ENCODE data around the gene DIO3. TPM values are rescaled to one million over a fixed set of nuclear protein-coding genes. Genes with fewer than 3 reads are reported as not detected.
"Not testable (repeated sequence)": the region's sequence is repeated elsewhere in the genome, so short reads cannot be mapped to it uniquely, and the experiment has no call there.

Gene DIO3
- total RNA-seq, 1 donor from 2014 or later, result not detected

- no peak for DNase-seq (ENCODE audit: low spot score)
- intact Hi-C loops (cut with DNase I), result no loop called here
Observed at GRCh38 chr14:101556566-101557320, 4.6 kb upstream of the DIO3 start.

DNA sequence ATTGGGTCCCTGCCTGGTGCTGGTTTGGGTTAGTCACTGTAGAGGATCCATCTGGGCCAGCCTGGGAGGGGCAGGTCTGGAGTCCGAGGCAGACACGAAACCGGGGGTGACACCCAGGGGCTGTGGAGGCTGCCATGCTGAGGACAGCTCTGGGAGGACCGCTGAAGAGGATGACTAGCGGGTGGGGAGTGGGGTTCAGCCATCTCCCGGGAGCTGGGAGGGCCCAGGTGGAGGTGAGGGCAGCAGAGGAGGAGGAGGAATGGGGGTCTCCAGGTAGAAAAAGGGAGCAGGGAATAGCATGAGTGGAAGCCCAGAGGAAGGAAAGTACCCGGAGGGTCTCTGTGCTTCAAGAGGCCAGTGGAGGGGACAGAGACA, 4.0 kb upstream of the DIO3 start:
- no peak for DNase-seq (ENCODE audit: low spot score)
- intact Hi-C loops (cut with DNase I), result no loop called here

DNA sequence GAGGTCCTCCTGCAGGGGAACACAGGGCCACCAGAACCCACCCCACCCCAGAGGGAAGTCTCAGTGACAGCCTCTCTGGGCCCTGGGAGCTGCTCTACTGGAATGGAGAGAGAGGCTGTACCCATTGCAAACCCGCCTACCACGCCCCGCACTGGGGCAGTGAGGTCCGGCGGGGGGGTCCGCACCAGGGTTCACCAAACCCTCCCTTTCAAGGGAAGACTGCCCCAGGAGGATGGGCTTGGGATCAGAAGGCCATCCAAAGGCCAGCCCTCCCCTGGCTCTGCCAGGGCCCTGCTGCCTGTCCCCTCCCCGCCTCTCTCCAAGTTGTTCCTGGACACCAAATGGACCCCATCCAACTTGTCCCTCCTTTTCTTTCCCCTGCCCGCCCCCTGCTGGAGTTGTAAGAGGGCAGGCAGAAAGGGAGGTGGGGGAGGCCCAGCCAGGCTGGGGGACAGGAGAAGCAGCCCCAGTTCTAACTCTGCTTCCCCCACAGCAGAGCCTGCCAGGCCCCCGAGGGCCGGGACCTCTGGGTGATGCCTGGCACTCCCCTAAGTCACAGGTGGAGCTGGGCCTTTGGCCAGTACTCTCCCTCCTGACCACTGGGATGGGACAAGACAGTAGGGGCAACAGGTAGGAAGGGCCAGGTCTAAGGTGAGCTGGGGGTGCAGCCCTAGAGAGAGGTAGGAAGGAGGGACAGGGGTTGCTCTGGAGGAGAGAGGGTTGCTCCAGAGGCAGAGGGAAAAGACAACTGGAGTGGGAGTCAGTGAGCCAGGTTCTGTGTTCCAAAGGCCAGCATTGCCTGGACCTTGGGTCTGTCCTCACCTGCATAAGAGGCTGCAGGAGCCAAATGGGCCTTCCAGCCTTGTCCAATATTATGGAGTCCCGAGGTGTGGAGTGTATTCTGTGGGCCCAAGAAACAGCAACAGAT, 3.2 kb upstream of the DIO3 start:
- DNase-seq (ENCODE audit: low spot score), result no peak
- intact Hi-C loops (cut with DNase I), result no loop called here

- intact Hi-C loops (cut with DNase I), result no loop called here
- DNase-seq (ENCODE audit: low spot score), result no peak
Observed at GRCh38 chr14:101558739-101559240, 2.5 kb upstream of the DIO3 start.

DNA sequence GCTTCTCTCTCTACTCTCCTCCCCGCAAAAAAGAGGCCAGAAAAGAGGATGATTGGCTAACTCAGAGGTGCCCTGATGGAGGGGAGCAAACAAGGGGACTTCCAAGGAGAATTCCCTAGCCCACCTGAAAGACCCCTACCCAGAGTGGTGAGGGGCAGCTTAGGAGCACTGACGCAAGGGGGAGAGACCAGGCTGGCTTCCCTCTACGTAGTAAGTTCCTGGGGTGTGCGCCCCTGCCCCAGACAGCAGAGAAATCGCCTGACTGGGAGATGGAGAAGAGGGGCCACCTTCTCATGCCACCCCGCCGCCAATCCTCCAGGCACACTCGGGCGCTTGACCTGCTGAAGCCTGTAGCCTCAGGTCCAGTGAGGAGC, 2.1 kb upstream of the DIO3 start:
- DNase-seq (ENCODE audit: low spot score), result no peak
- intact Hi-C loops (cut with DNase I), result no loop called here

DNA sequence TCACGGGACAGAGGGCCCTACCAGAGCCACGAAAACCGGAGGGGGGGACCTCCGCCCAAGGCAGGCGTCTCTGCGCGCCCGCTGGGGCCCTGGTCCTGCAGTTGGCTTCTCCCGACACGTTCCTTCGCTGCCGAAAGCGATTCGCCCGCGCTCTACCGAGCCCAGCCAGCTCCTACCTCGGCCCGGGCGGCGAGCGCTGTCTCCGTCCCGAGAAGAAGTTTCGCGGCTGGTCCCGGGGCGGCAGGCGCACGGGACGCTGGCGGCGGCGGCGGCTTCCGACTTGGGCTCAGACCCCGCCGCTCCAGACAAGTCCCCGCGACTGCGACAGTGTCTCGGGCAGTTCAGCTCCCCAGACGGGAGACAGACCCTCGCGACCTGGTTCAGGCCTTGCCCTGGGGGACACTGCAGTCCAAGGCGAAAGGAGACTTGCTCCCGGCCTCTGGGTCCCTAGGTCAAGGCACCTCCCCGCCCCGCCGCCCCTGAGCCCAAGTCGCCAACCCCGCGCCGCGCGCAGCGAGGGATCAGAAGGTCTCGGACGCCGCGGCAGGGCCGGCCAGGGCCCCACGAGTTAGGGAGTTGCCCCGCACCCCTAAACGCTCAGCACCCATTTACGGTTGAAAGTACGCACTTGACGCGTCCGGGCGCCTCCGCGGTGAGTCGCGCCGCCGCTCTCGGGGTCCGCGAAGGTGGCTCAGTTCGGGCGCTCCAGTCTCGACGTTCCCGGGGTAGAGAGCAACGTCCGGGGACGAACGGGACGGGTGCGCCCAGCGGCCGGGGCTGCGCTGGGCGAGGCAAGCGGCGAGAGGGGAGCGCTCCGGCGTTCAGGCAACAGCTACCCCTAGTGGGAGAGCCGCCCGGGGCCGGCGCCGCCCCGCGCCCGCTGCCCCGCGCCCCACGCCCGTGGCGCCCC, 1.4 kb upstream of the DIO3 start:
- no peak for DNase-seq (ENCODE audit: low spot score)
- intact Hi-C loops (cut with DNase I), result no loop called here

- DNase-seq (ENCODE audit: low spot score), result no peak
Observed at GRCh38 chr14:101560534-101561113, 671 bp upstream of the DIO3 start.

GRCh38 chr14:101561897-101562490, 699 bp downstream of the DIO3 start:
- no peak for DNase-seq (ENCODE audit: low spot score)
- intact Hi-C loops (cut with DNase I), result no loop called here

More at GRCh38 chr14:101560534-101561113, 671 bp upstream of the DIO3 start:
- intact Hi-C loops (cut with DNase I), result no loop called here

- intact Hi-C loops (cut with DNase I), result no loop called here
- no peak for DNase-seq (ENCODE audit: low spot score)
Observed at GRCh38 chr14:101562659-101563351, 1.5 kb downstream of the DIO3 start.

- DNase-seq (ENCODE audit: low spot score), result no peak
- intact Hi-C loops (cut with DNase I), result no loop called here
Observed at GRCh38 chr14:101563352-101563653, 2.0 kb downstream of the DIO3 start.

DNA sequence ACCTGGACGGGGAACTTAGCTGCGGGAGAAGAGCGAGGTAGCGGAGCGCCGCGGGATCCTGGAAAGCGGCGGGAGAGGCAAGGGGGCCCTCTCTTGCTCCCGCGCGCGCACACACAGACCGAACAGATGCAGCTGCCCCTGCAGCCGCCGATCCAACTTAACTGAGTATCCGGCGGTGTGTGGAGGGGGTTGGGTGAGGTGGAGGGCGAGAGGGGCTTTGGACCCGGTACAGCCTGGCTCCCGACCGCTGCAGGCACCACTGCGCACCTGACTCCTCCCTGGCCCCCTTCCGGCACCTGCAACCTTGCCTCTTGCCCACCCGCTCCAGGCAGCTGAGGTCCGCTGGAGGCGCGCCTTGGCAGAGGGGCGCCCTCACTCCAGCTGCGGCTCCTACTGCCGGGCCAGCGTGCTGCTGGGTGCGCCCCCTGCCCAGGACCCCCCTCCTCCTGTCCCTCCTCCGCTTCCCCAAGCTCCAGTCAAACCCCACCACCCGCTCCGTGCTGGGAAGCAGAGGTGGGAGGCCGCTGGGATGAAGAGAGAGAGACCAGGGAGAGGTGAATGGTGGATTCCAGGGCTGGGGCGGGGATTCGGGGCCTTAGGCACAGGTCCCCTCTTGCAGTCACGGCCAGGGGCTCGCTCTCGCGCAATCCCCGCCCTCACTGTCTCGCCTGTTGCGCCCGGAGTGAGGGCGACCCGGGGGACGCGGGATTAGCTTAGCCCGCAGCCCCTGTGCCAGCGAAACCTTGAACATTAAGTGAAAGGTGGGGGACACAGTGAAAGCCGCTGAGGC, 2.6 kb downstream of the DIO3 start:
- no peak for DNase-seq (ENCODE audit: low spot score)
- intact Hi-C loops (cut with DNase I), result no loop called here

GRCh38 chr14:101564444-101564776, 3.1 kb downstream of the DIO3 start:
- intact Hi-C loops (cut with DNase I), result no loop called here
- no peak for DNase-seq (ENCODE audit: low spot score)

DNA sequence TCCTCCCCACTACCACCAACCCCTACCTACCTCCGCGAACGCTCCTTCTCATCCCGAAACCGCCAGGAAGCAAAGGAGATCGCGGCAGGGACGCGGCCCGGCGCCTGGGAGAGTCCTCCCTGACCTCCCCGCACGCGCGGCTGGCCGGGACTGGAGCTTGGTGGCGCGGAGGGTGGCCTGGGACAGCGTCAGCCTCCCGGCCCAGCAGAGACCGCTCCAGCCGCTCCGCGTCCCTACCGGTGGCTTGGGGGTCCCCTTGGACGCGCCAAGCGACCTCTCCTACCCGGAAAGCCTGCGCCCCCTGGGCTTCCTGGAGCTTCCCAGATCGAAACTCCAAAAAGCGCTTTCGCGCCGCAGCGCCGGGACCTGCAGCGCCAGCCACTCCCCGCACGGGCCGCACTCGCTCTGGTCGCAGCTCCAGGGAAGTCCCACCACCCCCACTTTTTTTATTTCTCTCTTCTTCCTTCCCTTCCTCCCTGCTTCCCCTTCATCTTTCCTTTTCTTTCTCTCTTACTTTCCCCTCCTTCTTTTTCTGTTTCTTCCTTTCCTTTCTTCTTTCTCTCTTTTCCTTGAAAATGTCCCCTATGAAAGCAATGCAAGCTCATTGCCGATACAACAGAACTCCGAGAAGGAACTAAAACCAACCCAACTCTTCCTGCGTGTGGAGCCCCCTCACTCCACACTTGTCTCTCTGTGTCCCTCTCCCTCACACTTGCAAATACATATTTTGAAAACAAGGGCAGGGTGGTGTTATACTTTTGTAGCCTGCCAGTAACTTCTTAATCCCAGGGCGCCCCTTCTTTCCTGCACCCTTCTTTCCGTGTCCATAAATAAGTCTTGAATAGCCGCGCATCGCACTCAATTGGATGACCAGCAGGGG, 3.8 kb downstream of the DIO3 start:
- DNase-seq (ENCODE audit: low spot score), result no peak
- intact Hi-C loops (cut with DNase I), result no loop called here

DNA sequence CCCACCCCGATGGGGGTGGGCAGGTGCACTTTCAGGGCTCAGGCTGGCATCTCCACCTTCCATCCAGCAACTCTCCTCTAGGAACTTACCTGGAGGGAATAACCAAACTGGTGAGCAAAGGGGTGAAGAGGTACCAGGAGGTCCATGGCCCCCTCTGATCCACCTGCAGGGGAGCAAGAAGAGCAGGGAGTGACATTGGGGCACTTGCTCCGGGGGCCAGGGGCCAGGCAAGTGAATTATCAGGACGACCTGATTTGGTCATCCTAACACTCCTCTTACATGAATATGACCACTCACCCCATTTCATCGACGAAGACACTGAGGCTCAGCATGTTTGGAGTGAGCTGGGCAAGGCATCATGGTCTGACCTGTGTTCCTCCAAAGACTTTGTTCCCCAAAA, 6.0 kb downstream of the DIO3 start:
- DNase-seq (ENCODE audit: low spot score), result no peak
- intact Hi-C loops (cut with DNase I), result no loop called here

- intact Hi-C loops (cut with DNase I), result no loop called here
Observed at GRCh38 chr14:101571004-101571403, 9.7 kb downstream of the DIO3 start.

GRCh38 chr14:101572526-101572925, 11.2 kb downstream of the DIO3 start:
- intact Hi-C loops (cut with DNase I); DNase-seq (ENCODE audit: low spot score): not testable (repeated sequence)

More at GRCh38 chr14:101571004-101571403, 9.7 kb downstream of the DIO3 start:
- no peak for DNase-seq (ENCODE audit: low spot score)

- intact Hi-C loops (cut with DNase I), result no loop called here
- no peak for DNase-seq (ENCODE audit: low spot score)
Observed at GRCh38 chr14:101573289-101573688, 12.0 kb downstream of the DIO3 start.
